ENCODE measurements around the gene RHOT2.
A peak's percentile ranks its signal among the peaks of the same experiment; 100 is the strongest.

The RHOT2 gene

GRCh38 chr16:660132-660458 is 7.8 kb upstream of the RHOT2 start:
- TF ChIP-seq, protein P1, sequence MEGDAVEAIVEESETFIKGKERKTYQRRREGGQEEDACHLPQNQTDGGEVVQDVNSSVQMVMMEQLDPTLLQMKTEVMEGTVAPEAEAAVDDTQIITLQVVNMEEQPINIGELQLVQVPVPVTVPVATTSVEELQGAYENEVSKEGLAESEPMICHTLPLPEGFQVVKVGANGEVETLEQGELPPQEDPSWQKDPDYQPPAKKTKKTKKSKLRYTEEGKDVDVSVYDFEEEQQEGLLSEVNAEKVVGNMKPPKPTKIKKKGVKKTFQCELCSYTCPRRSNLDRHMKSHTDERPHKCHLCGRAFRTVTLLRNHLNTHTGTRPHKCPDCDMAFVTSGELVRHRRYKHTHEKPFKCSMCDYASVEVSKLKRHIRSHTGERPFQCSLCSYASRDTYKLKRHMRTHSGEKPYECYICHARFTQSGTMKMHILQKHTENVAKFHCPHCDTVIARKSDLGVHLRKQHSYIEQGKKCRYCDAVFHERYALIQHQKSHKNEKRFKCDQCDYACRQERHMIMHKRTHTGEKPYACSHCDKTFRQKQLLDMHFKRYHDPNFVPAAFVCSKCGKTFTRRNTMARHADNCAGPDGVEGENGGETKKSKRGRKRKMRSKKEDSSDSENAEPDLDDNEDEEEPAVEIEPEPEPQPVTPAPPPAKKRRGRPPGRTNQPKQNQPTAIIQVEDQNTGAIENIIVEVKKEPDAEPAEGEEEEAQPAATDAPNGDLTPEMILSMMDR (IDR thresholded peaks at IDR 0.05): no peak
- Histone ChIP-seq H3K27ac (peak overlapping the region; percentile 68 to 69), H3K36me3 (peaks cover 0 to 52% (median 5%) of the 10 kb centered on the region in 3 donors), H3K4me1 (peaks cover 0 to 15% (median 13%) of the 10 kb centered on the region in 4 donors), H3K4me3 (peak overlapping the region; percentile 16 to 46), H3K27me3 (no peaks in the 10 kb centered on the region), H3K9me3 (no peaks in the 10 kb centered on the region)
- no peak for DNase-seq
- intact Hi-C loops (cut with DNase I; ENCODE audit: low total_unique reads): no loop called here

- Histone ChIP-seq H3K9me3 (no peaks in the 10 kb centered on the region), H3K4me1 (peaks cover 0 to 15% (median 13%) of the 10 kb centered on the region in 4 donors), H3K4me3 (peak overlapping the region; percentile 16 to 46), H3K27me3 (no peaks in the 10 kb centered on the region), H3K27ac (peak overlapping the region; percentile 68 to 69), H3K36me3 (peaks cover 0 to 46% (median 5%) of the 10 kb centered on the region in 3 donors)
- peak; percentile 89 to 94 for DNase-seq
- TF ChIP-seq, protein P1 (IDR thresholded peaks at IDR 0.05): peak; percentile 53 to 57
- intact Hi-C loops (cut with DNase I; ENCODE audit: low total_unique reads): no loop called here
Observed at GRCh38 chr16:660459-661183, 7.3 kb upstream of the RHOT2 start.

DNA sequence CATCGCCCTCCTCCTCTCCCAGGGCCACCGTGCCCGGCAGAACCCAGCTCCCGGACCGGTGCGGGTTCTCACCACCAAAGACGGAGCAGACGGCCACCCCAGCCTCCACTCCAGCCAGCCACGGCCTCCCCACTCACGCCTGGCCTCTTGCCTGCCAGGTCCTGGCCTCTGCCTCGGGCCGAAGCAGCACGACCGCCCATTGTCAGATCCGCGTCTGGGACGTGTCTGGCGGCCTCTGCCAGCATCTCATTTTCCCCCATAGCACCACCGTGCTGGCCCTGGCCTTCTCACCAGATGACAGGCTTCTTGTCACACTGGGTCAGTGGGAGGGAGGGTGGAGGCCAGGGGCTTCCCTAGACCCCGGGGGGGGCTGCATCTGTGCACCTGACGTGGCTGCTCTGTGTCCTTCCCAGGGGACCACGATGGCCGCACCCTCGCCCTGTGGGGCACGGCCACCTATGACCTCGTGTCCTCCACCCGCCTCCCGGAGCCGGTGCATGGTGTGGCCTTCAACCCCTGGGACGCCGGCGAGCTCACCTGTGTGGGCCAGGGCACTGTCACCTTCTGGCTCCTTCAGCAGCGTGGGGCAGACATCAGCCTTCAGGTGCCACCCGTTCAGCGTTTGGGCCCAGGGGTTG is 6.6 kb upstream of the RHOT2 start:
- no peak for DNase-seq
- intact Hi-C loops (cut with DNase I; ENCODE audit: low total_unique reads): no loop called here
- H3K4me3 ChIP-seq: peak overlapping the region in 1 of 2 donors; percentile 46
- peaks cover 0 to 40% (median 5%) of the 10 kb centered on the region in 3 donors for H3K36me3 ChIP-seq
- H3K4me1 ChIP-seq: peaks cover 0 to 15% (median 13%) of the 10 kb centered on the region in 4 donors
- H3K27ac ChIP-seq: peak overlapping the region; percentile 18 to 62
- TF ChIP-seq, protein P1 (IDR thresholded peaks at IDR 0.05): peak in 1 of 2 experiments; percentile 8
- H3K9me3 ChIP-seq: no peaks in the 10 kb centered on the region
- H3K27me3 ChIP-seq: no peaks in the 10 kb centered on the region

DNA sequence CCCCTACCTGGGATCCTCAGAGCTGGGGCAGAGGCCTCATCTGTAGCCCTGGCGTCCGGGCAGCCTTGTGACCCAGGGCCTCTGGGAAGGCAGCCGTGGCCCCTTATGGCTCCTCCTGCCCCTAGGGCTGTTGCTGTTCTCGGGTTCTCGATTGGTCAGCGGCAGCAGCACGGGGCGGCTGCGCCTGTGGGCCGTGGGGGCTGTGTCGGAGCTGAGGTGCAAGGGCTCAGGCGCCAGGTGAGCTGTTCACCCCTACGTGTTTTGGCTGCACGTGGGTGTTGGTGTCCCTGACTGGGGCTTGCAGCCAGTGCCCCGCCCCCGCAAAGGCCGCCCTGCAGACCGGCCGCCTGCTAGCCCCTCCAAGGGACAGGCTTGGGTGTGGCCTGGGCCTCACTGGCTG is 5.8 kb upstream of the RHOT2 start:
- no peak for DNase-seq
- Histone ChIP-seq H3K4me3 (no peak overlapping the region), H3K27me3 (no peaks in the 10 kb centered on the region), H3K4me1 (peaks cover 0 to 15% (median 14%) of the 10 kb centered on the region in 4 donors), H3K9me3 (no peaks in the 10 kb centered on the region), H3K27ac (no peak overlapping the region), H3K36me3 (peaks cover 0 to 32% (median 5%) of the 10 kb centered on the region in 3 donors)
- intact Hi-C loops (cut with DNase I; ENCODE audit: low total_unique reads): no loop called here
- TF ChIP-seq, protein P1 (IDR thresholded peaks at IDR 0.05): no peak

GRCh38 chr16:662597-662996 is 5.3 kb upstream of the RHOT2 start:
- intact Hi-C loops (cut with DNase I; ENCODE audit: low total_unique reads): no loop called here
- peaks cover 0 to 27% (median 5%) of the 10 kb centered on the region in 3 donors for H3K36me3 ChIP-seq
- TF ChIP-seq, protein P1 (IDR thresholded peaks at IDR 0.05): no peak
- H3K4me3 ChIP-seq: no peak overlapping the region
- DNase-seq: no peak
- no peaks in the 10 kb centered on the region for H3K9me3 ChIP-seq
- no peak overlapping the region for H3K27ac ChIP-seq
- no peaks in the 10 kb centered on the region for H3K27me3 ChIP-seq
- peaks cover 0 to 20% (median 18%) of the 10 kb centered on the region in 4 donors for H3K4me1 ChIP-seq
